GM12872 (cell line): ENCODE results near the gene RDX.
A peak's percentile ranks its signal among the peaks of the same experiment; 100 is the strongest.

Experiments
- TF ChIP-seq, protein P1 (sequence below): IDR thresholded peaks from 3 replicates; pipeline ENCODE4 v1.5.1; 2011; ENCODE audit warnings: low read depth, mild to moderate bottlenecking, low read length, moderate library complexity; ENCODE audit not compliant: insufficient read depth

RDX gene

DNA sequence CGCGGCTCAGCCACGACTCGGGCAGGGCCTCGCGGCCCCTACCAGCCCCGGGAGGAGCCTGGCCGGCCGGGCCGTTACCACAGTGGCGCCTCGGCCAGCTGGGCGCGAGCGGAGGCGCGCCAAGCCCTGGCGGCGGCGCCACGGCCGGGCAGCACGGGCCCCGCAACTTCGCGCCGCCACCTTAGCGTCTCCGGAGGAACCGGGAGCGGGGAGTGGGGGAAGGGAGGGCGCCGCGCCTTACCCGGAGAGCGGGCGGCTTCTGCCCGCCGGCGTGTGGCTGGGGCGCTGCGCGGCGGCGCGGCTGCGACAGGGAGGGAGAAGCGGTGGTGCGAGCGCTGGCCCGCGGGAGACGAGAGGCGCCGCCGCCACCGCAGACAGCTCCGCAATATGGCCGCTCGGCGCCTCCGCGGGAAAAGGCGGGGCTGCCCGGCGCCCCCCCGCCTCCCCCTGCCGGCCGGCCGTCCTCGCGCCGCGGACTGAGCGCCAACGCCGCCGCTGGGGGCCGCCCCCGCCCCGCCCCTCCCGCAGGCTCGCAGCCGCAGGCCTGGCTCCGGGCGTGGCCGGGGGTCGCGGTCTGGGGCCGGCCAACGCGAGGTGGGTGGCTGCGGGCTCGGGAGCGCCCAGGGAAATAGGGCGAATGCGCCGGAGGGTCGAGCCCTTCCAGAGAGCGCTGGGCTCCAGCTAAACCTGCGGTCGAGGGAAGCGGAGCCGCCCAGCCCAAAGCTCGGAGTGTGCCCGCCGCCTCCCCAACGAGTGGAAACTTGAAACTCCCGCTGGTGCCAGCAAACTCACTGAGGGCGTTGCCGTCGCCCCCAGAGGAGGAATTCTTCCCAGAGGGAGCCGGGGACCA, at the start of gene RDX:
Gene RDX (minus strand): TSS at position 389 of the 850 bp plus-strand sequence. CDS start 16,922 bp downstream, outside the sequence.
- TF ChIP-seq, protein P1, sequence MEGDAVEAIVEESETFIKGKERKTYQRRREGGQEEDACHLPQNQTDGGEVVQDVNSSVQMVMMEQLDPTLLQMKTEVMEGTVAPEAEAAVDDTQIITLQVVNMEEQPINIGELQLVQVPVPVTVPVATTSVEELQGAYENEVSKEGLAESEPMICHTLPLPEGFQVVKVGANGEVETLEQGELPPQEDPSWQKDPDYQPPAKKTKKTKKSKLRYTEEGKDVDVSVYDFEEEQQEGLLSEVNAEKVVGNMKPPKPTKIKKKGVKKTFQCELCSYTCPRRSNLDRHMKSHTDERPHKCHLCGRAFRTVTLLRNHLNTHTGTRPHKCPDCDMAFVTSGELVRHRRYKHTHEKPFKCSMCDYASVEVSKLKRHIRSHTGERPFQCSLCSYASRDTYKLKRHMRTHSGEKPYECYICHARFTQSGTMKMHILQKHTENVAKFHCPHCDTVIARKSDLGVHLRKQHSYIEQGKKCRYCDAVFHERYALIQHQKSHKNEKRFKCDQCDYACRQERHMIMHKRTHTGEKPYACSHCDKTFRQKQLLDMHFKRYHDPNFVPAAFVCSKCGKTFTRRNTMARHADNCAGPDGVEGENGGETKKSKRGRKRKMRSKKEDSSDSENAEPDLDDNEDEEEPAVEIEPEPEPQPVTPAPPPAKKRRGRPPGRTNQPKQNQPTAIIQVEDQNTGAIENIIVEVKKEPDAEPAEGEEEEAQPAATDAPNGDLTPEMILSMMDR, result peak; percentile 20; the same call in 1 of the 3 replicates

DNA sequence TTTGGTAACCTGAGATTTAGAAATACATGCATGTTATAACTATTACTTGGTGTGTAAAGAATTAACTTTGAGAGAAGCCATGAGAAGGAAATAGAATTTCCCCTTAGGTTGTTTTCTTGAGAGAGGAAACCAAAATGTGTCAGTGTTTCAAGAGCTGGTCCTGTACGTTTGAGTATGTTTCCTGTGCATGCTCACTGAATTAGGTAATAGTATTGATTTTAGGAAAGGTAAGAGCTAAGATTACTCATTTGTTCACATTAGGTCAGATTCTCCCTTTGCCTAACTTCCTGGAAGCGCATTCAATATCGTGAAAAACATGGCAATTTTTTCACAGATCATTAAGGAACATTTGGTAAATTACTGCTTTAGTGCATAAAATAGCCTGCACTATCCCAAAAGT, 49.3 kb upstream of the RDX start:
- TF ChIP-seq, protein P1, result no peak

DNA sequence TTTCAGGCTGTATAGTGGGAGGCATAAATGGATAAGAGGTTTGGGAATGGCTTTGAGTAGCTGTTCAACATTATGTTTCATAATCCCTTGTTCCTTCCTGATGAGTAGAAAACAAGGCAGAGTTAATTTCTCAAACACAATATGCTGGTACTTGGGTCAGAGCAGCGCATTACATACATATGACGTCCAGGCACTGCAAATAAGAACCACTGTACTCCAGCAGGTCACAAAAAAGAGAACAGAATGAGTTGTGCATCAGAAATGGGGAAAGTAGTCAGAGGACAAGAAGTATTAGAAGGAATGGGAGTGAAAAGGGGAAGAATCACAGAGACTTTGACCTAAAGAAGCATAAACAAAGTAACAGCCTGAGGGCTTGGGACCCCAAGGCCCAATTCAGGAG, 44.0 kb upstream of the RDX start:
- TF ChIP-seq, protein P1, result no peak

DNA sequence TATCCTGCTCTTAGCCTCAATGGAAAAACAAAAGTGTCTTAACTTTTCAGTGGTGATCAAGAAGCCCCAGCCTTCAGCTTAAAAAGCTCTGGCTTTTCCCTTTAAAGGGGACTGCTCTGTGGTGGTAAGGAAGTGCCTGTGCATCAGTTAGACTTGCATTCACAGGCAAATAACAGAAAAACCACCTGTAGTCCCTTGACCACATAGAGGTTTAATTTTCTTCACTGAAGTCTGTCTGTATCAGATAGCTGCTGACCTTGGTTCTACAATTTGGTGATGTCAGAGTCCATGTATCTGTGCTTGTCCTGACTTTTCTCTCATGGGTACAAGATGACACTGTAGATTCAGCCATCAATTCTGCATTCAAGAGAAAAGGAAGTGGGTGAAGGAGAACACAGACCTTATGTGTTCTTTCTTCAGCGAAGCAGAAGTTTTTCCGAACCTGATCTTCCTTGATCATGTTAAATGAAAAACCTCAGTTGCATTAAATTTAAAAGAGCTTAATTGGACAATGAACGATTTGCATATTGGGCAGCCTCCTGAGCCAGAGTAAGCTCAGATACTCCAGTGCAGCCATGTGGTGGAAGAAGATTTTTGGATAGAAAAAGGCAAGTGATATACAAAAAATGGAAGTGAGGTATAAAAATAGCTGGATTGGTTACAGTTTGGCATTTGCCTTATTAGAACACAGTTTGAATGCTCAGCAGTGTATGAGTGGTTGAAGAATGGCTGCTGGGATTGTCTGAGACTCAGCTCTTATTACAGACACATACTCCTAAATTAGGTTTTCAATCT, 43.2 kb upstream of the RDX start:
- TF ChIP-seq, protein P1, result no peak

DNA sequence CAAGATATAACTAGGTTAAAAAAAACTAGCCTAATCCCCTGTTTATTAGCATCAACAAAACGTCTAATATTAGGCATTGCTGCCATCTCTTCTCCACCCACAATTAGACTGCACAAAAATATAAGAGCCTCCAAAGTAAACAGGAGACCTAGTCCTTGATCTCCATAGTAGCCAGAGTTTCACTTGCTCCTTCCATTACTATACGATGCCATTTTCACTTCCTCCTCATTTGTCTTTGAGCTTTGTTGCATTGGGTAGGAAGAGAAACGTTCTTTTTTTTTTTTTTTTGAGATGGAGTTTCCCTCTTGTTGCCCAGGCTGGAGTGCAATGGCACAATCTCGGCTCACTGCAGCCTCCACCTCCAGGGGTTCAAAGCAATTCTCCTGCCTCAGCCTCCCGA, 42.3 kb upstream of the RDX start:
- TF ChIP-seq, protein P1, result no peak

DNA sequence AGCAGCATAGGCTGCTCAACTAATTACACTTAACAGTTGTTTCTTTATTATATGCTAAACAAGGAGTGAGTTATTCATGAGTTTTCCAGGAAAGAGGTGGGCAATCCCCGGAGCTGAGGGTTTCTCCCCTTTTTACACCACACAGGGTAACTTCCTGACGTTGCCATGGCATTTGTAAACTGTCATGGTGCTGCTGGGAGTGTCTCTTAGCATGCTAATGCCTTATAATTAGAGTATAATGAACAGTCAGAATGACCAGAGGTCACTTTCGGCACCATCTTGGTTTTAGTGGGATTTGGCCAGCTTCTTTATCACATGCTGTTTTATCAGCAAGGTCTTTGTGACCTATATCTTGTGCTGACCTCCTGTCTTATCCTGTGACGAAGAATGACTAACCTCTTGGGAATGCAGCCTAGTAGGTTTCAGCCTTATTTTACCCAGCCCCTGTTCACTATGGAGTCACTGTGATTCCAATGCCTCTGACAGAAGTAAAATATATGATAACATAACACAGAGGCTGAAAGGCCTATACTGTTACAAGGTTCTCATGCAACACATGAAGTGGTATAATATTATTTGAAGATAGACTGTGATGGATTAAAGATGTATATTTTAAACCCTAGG, 41.3 kb upstream of the RDX start:
- TF ChIP-seq, protein P1, result no peak

DNA sequence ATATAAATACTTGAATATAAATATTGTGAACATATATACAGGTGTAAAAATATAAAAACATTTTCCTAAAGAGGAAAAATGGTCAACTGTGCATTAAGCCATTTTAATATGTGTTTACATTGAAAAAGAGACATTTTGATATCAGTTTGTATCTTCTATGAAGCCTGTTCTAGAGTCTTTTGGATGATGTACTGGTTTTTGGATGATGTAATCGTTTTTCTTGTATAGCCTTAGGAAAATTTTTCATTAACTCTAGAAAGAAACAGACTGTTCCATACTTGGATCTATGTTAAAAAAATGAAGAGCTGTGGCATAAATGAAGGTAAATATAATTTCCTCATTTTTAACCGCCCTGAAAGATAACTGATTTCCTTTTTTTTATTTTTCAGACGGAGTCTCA, 39.6 kb upstream of the RDX start:
- TF ChIP-seq, protein P1, result no peak
